ENCODE measurements around the gene ABCC5. TPM values are rescaled to one million over a fixed set of nuclear protein-coding genes. Genes with fewer than 3 reads are reported as not detected.
"Not testable (repeated sequence)": the region's sequence is repeated elsewhere in the genome, so short reads cannot be mapped to it uniquely, and the experiment has no call there.

ABCC5 gene
- 7.4 and 8.6 TPM in 2 replicates for total RNA-seq (2014; rRNA removed; shearing (Covaris generic))

DNA sequence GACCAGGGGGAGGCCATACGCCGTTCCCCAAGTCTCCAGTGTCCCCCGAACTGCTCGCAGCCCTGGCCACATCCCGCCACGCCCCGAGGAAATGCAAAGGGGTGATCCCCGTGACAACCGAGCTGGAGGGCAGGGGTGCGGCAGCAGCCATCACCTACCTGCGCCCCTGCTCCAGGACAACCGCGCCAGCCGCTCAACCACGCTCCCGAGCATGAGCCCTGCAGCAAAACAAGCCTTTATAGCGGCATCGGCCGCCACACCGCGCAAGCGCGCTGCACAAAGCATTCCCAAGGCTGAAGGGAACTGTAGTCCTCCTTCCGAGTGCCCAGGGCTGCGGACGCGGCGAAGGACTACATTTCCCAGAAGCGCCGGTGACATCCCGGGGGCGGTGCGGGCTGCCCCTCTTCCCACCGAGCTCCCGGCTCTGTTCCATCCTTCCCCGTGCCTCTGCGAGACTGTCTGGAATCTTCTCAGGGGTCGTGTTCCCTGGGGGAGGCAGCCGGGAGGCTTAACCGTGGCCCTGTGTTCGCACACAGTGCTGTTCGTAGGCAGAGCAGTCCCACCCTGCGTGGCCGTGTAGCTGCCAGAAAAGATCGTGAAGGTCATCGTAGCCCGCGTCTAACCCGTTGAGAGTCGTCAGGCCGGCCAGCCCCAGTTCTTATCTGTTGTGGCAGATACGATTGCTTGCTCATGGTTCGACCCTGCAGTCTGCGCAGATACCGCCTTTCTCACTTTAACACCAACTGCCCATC is at the start of gene ABCC5:
Gene ABCC5 (minus strand): TSS at position 213 of the 752 bp plus-strand sequence. CDS start 3,492 bp downstream, outside the sequence.
- in situ Hi-C loops (cut with HindIII; ENCODE audit: low sequenced_read_pairs), result no loop called here
- peak; percentile 96 for DNase-seq (ENCODE audit: low spot score)

DNA sequence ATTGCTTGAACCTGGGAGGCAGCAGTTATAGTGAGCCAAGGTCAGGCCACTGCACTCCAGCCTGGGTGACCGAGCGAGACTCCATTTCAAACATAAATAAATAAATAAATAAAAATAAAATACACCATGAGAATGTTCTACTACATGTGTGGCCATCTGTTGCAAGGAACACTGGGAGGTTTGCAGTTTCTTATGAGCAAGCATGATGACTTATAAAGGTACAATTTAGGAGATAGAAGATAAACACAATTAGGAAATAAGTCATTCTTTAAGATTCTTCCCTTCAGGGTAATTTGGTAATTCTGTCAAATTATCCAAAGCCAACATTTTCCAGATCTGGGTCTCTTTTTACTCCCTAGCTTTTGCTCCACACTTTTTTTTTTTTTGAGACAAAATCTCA is 48.5 kb upstream of the ABCC5 start:
- in situ Hi-C loops (cut with HindIII; ENCODE audit: low sequenced_read_pairs), result no loop called here
- no peak for DNase-seq (ENCODE audit: low spot score)

DNA sequence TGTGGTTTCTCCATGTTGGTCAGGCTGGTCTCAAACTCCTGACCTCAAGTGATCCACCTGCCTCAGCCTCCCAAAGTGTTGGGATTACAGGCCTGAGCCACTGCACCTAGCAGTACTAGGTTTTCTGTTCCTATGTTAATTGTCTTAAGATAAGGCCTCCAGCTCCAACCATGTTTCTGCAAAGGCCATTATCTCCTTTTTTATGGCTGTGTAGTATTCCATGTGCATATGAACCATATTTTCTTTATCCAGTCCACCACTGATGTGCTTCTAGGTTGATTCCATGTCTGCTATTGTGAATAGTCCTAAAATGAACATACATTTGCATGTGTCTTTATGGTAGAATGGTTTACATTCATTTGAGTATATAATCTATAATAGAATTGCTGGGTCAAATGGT is 45.0 kb upstream of the ABCC5 start:
- in situ Hi-C loops (cut with HindIII; ENCODE audit: low sequenced_read_pairs), result no loop called here
- no peak for DNase-seq (ENCODE audit: low spot score)

DNA sequence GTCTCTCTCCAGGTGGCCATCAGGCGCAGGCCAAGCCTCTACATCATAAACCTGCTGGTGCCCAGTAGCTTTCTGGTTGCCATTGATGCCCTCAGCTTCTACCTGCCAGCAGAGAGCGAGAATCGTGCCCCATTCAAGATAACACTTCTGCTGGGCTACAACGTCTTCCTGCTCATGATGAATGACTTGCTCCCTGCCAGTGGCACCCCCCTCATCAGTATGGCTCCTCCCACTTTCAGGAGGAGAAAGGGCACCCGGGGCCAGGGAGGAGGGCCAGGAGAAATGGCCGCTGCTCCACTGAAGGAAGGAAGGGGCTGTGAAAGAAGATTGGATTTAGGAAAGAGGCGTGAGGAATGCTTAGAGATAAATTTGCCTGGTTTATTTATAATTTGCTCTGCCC is 41.7 kb upstream of the ABCC5 start:
- in situ Hi-C loops (cut with HindIII; ENCODE audit: low sequenced_read_pairs), result no loop called here
- DNase-seq (ENCODE audit: low spot score), result no peak

DNA sequence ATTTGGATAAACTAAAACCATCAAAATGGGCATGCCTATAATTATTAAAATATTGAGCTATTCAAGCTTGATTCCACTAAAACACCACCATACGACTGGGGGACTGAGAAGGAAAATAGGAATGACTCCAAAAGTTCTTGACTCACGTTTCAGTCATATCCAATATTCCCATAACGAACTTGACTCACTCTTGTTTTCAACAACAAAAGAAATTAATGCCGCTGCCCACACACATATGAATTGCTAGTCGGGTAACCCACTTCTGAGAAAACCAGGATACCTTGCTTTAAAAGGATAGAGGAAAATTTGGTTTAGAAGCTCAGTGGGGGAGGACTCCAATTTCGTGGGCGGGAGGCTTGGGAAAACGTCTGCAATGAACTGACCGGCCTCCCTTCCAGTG is 40.3 kb upstream of the ABCC5 start:
- in situ Hi-C loops (cut with HindIII; ENCODE audit: low sequenced_read_pairs), result no loop called here
- DNase-seq (ENCODE audit: low spot score), result no peak

DNA sequence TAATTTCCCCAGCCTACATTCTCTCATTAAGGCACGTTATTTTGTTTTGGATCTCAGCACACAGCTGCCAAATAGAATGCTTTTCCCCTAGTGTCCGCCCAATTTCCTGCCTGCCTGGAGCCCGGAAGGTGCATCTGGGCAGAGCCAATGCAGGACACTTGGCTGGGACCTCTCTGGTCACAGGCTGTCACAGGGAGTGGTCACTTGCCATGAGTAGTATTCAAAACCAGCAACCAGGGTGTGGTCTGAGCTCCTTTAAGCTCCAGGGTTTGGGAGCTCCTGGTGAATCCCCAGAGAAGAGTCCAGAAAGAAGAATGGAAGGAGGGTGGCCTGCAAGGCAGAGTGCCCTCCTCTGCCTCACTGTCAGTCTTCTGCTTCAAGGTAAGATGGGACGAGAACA is 35.1 kb upstream of the ABCC5 start, which contains the start of gene HTR3C:
Gene HTR3C (plus strand): TSS at position 281 of the 400 bp plus-strand sequence. CDS start 34 bp downstream, at position 315.
- in situ Hi-C loops (cut with HindIII; ENCODE audit: low sequenced_read_pairs), result no loop called here
- DNase-seq (ENCODE audit: low spot score), result no peak

DNA sequence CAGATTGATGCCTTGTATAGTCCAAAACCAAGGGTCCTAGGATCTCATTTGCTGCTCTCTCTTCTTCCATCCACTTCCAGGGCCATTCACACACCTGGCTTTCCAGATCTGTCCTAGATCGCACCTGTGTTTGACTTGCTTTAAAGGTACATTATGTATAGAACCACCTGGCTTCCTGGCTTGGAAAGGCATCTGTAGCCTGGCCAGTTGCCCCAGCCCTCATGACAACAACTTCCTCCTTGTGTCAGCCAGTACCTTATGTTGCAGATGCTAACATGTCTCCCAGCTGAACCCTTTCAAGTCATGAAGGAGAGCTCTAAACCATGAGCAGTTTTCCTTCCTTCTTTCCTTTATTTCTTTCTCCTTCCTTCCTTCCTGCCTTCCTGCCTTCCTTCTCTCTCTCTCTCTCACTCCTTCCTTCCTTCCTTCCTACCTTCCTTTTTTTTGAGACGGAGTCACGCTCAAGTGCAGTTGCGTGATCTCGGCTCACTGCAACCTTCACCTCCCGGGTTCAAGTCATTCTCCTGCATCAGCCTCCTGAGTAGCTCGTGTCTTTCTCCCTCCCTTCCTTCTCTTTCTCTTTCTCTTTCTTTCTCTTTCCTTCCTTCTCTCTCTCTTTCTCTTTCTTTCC is 32.6 kb upstream of the ABCC5 start:
- DNase-seq (ENCODE audit: low spot score), result no peak
- in situ Hi-C loops (cut with HindIII; ENCODE audit: low sequenced_read_pairs), result no loop called here

DNA sequence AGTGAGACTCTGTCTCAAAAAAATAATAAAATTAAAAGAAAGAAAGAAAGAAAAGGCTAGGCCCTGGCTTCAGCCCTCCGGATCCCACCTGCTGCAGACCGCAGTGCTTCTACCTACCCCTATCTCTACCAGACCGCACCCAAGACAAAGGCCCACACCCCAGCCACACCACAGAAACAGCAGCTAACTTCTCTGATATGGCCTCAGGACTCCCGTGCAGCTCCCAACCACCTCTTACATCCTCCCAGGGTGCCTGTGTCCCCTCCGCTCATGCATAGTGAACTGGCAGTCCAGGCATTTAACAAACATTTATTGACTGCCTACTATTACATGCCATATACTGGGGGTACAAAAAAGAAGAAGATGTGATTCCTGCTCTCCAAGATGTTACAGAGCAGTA is 28.3 kb upstream of the ABCC5 start:
- in situ Hi-C loops (cut with HindIII; ENCODE audit: low sequenced_read_pairs), result no loop called here
- no peak for DNase-seq (ENCODE audit: low spot score)

DNA sequence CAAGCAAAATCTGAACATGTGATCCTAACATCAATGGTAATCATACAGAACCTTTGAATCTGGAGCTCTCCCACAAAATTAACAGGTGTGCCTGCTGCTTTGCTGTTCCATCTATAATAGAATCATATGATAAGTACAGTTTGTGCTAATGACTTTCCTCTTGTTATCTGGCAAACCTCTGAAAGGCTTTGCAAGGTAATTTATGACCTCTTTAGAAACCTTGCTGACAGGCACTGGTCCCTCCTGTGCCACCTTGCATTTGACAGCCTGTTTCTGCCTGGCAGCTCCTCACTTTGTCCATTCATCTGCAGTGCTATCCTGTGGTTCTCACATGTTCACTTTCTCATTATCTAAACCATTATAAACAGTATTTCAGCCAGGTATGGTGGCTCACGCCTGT is 24.9 kb upstream of the ABCC5 start:
- in situ Hi-C loops (cut with HindIII; ENCODE audit: low sequenced_read_pairs), result no loop called here
- no peak for DNase-seq (ENCODE audit: low spot score)

DNA sequence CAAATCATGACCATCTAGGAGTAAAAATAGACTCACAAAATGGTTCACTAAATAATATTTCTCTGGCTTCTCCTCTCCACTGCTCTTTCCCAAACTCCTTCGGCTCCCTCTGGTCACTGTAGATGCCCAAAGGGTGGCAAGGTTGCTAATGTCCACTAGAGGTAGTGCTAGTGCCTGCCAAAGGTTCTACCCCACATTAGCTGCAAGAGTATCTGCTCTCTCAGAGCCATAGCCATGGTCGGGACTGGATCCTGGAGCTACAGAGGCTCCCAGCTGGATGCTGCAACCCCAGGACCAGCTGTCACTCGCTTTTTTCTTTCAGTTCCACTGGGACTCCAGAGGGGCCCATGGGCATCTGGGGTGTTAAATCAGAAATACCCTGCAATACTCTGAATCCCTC is 22.3 kb upstream of the ABCC5 start:
- DNase-seq (ENCODE audit: low spot score), result peak; percentile 8
- in situ Hi-C loops (cut with HindIII; ENCODE audit: low sequenced_read_pairs), result no loop called here

DNA sequence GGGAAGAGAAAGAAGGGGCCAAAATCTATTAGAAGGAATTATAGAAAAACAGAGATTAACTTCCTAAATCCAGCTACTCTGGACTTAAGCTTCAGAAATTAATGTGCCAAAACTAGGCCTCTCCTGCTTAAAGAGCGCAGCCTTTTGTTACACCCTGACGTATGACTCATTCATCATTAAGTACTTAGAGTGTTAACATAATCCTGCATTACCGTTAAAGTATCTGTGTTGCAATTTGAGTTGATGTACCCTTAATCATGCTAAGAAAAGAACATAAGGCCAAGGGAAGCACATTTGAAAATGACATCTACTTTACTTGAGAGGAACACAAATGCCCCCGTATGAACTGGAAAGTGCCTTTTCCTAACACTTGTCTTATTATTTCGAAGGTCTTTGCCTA is 21.7 kb upstream of the ABCC5 start:
- DNase-seq (ENCODE audit: low spot score), result no peak
- in situ Hi-C loops (cut with HindIII; ENCODE audit: low sequenced_read_pairs), result no loop called here

DNA sequence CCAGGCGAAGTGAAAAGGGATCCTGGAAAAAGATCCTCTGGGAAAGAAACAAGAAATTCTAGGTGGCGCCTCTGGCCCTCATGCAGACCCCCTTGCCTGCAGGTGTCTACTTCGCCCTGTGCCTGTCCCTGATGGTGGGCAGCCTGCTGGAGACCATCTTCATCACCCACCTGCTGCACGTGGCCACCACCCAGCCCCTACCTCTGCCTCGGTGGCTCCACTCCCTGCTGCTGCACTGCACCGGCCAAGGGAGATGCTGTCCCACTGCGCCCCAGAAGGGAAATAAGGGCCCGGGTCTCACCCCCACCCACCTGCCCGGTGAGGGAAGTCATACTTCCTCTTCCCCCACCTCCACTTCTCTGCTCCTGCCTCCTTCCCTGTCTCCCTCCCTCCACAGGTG is 20.6 kb upstream of the ABCC5 start:
- DNase-seq (ENCODE audit: low spot score); in situ Hi-C loops (cut with HindIII; ENCODE audit: low sequenced_read_pairs): not testable (repeated sequence)

DNA sequence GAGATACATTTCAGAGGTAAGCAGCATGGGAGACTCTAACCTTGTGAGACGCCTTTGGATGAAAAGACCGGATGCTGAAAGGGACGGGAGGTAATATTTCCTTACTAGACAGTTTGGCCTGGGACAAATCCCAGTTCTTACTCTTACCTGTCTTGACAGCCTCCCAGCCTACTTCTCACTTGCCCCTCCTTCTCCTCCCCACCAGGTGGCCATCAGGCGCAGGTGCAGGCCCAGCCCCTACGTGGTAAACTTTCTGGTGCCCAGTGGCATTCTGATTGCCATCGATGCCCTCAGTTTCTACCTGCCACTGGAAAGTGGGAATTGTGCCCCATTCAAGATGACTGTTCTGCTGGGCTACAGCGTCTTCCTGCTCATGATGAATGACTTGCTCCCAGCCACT is 20.1 kb upstream of the ABCC5 start:
- in situ Hi-C loops (cut with HindIII; ENCODE audit: low sequenced_read_pairs), result no loop called here

DNA sequence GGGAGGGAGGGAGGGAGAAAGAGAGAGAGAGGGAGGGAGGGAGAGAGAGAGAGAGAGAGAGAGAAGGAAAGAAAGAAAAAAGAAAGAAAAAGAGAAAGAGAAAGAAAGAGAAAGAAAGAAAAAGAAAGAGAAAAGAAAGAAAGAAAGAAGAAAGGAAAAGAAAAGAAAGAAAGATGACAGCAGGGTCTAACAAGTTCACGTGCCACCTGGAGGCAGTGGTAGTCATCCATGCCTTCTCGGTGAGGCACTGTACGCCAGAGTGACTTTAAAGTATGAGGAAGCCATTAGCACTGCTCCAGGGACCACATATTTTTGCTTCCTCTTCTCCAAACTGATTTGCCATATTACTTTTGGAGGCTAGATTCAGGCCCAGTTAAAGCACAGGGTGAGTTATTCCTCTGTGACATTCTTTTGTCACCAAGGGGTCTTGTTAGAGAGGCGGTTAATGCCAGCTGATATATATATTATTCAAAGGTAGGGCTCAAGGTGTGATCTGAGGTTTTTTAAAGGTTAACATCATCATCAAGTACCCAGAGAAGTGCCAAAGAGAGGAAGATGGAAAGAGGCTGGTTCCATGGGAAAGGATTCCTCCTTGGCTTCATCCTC is 13.6 kb upstream of the ABCC5 start, which contains the start of gene HTR3D:
Gene HTR3D (plus strand): TSS at position 556 of the 606 bp plus-strand sequence. CDS start 0 bp downstream, at position 556.
- no peak for DNase-seq (ENCODE audit: low spot score)
- in situ Hi-C loops (cut with HindIII; ENCODE audit: low sequenced_read_pairs), result no loop called here

More for the DNA sequence above, 20.1 kb upstream of the ABCC5 start:
- DNase-seq (ENCODE audit: low spot score), result no peak

DNA sequence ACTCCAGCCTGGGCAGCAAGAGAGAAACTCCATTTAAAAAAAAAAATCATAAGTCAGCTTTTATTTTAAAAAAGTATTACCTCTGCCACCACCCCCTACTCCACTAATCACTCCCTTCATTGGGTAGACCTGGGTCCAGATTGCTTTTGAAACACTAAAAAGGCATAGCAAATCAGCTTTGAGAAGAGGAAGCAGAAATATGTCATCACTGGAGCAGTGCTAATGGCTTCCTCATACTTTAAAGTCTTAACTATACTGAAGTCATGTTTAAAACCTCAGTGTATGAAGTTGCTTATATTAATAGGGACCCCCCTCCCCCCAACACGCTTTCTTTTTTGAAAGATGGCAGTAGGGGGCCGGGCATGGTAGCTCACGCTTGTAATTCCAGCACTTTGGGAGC is 12.9 kb upstream of the ABCC5 start:
- DNase-seq (ENCODE audit: low spot score), result no peak
- in situ Hi-C loops (cut with HindIII; ENCODE audit: low sequenced_read_pairs), result no loop called here

DNA sequence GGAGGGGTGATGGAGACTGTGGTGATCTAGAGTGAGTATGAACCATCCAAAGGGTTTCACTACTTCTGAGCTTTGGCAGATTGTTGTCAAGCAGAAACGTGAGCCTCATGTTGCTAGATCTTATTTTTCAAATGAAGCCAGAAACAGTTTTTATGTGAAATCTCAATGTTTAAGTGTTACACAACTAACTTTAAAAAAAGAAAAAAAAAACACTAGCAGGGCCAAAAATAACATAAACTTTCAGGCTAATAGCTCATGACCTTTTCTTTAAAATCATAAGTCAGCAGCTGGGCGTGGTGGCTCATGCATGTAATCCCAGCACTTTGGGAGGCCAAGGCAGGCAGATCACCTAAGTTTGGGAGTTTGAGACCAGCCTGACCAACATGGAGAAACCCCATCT is 11.8 kb upstream of the ABCC5 start:
- in situ Hi-C loops (cut with HindIII; ENCODE audit: low sequenced_read_pairs), result no loop called here
- DNase-seq (ENCODE audit: low spot score), result no peak

DNA sequence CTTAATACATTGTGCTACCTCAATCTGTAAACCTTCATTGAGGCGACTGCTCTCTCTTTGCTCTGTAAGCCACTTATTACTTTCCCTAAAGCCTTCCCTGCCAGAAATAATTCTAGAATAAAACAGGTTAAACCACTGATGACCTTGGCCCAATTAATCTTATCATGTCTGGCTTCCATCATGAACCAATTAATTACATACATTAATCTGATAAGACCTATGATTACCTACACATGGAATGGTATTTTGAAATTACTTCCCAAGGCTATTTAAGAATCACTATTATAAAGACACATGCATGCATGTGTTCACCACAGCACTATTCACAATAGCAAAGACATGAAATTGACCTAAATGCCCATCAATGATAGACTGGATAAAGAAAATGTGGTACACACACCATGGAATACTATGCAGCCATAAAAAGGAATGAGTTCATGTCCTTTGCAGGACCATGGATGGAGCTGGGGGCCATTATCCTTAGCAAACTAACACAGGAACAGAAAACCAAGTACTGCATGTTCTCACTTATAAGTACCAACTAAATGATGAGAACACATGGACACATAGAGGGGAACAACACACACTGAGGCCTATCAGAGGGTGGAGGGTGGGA is 10.7 kb upstream of the ABCC5 start:
- DNase-seq (ENCODE audit: low spot score); in situ Hi-C loops (cut with HindIII; ENCODE audit: low sequenced_read_pairs): not testable (repeated sequence)

DNA sequence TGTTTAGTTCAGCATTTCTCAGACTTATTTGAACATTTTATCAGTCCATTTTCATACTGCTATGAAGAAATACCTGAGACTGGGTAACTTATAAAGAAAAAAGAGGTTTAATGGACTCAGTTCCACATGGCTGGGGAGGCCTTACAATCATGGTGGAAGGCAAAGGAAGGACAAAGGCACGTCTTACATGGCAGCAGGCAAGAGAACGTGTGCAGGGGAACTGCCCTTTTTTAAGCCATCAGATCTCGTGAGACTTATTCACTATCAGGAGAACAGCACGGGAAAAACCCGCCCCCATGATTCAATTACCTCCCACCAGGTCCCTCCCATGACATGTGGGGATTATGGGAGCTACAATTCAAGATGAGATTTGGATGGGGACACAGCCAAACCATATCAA is 7.6 kb upstream of the ABCC5 start:
- in situ Hi-C loops (cut with HindIII; ENCODE audit: low sequenced_read_pairs), result not testable (repeated sequence)

DNA sequence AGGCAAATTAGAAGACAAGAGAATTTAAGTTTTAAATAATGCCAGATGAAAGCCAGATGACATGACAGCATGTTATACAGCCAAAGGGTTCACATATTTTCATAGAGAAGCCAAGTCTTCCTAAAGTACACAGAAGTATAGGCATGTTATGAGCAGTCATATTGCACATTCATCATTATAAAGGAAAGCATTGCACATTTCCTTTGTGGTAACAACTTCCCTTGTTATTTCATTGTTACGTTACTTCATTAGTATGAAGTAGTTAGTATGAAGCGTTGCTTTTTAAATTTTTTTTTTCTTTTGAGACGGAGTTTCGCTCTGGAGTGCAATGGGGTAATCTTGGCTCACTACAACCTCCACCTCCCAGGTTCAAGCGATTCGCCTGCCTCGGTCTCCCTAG is 4.6 kb upstream of the ABCC5 start:
- in situ Hi-C loops (cut with HindIII; ENCODE audit: low sequenced_read_pairs), result no loop called here
- no peak for DNase-seq (ENCODE audit: low spot score)

More for the DNA sequence above, 7.6 kb upstream of the ABCC5 start:
- DNase-seq (ENCODE audit: low spot score), result not testable (repeated sequence)
